ENCODE measurements around the gene HCN1.

DNA sequence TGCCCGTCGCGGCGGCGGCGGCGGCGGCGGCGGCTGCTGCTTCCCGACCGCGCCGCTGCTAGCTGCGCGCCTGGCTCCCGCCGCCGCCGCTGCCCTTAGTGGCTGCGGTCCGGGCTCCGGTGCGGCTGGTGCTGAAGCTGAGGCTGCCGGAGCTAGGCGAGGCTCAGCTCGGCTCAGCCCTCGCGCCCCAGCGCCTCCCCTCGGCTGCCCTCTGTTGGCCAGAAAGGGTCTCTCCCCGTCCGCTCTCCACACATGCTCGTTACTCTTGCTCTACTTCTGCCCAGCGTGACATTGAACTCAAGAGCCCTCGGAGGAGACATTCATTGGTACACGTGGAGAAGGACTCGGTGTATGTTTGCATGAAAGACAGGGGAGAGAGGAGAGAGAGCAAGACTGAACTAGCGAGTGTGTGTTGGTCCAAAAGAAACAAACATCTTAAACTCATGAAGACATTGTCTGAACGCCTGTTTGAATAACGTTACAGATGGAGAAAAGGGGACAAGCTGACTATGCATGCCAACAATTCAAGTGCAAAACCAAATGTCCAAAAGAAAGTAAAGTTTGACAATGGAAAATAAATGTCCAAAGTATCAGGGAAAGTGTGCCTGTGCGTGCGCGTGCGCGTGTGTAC is at the start of gene HCN1:
- TF ChIP-seq POLR2A (IDR thresholded peaks at IDR 0.05) = no peak
- TF ChIP-seq, protein P1, sequence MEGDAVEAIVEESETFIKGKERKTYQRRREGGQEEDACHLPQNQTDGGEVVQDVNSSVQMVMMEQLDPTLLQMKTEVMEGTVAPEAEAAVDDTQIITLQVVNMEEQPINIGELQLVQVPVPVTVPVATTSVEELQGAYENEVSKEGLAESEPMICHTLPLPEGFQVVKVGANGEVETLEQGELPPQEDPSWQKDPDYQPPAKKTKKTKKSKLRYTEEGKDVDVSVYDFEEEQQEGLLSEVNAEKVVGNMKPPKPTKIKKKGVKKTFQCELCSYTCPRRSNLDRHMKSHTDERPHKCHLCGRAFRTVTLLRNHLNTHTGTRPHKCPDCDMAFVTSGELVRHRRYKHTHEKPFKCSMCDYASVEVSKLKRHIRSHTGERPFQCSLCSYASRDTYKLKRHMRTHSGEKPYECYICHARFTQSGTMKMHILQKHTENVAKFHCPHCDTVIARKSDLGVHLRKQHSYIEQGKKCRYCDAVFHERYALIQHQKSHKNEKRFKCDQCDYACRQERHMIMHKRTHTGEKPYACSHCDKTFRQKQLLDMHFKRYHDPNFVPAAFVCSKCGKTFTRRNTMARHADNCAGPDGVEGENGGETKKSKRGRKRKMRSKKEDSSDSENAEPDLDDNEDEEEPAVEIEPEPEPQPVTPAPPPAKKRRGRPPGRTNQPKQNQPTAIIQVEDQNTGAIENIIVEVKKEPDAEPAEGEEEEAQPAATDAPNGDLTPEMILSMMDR (IDR thresholded peaks at IDR 0.05) = peak; percentile 54 to 81 (median 68)
